Stimulated activated CD4-positive, alpha-beta T cell treated with anti-CD3 and anti-CD28 coated beads, Interleukin-12 subunit alpha, Interleukin-12 subunit beta, amount 100 ng/mL, for 48 hours (primary cell): ENCODE data around the gene WIPI1.
A peak's percentile ranks its signal among the peaks of the same experiment; 100 is the strongest.

ENCODE experiments used
- DNase-seq, 3 donors: peaks; one replicate each; pipeline ENCODE4 v3.0.0-alpha.2; 2020; ENCODE audit warnings: low read depth in 2 of 3, low spot score in 1 of 3

WIPI1 gene

GRCh38 chr17:68439656-68440290 is 17.5 kb downstream of the WIPI1 start:
- DNase-seq: no peak

- DNase-seq: peak in 1 of 3 donors; percentile 35
Measured at GRCh38 chr17:68437979-68438822, 19.1 kb downstream of the WIPI1 start.

GRCh38 chr17:68435876-68436842 is 21.1 kb downstream of the WIPI1 start:
- peak; percentile 72 to 92 (median 73) for DNase-seq

- DNase-seq: no peak
Measured at GRCh38 chr17:68435361-68435760, 21.9 kb downstream of the WIPI1 start.

- DNase-seq: no peak
Measured at GRCh38 chr17:68433911-68434508, 23.3 kb downstream of the WIPI1 start.

GRCh38 chr17:68433211-68433610 is 24.1 kb downstream of the WIPI1 start:
- DNase-seq: no peak

- DNase-seq: no peak
Measured at GRCh38 chr17:68432086-68432864, 25.0 kb downstream of the WIPI1 start.

- peak; percentile 18 to 29 (median 22) for DNase-seq
Measured at GRCh38 chr17:68431661-68432071, 25.6 kb downstream of the WIPI1 start.

GRCh38 chr17:68431045-68431608 is 26.2 kb downstream of the WIPI1 start:
- DNase-seq: no peak

GRCh38 chr17:68429881-68430280 is 27.4 kb downstream of the WIPI1 start:
- no peak for DNase-seq

- no peak for DNase-seq
Measured at GRCh38 chr17:68428498-68429172, 28.7 kb downstream of the WIPI1 start.

GRCh38 chr17:68427575-68427974 is 29.7 kb downstream of the WIPI1 start:
- no peak for DNase-seq

- no peak for DNase-seq
Measured at GRCh38 chr17:68425979-68426378, 31.3 kb downstream of the WIPI1 start.

GRCh38 chr17:68424861-68425260 is 32.4 kb downstream of the WIPI1 start:
- DNase-seq: no peak

GRCh38 chr17:68424203-68424602 is 33.1 kb downstream of the WIPI1 start:
- DNase-seq: no peak

- no peak for DNase-seq
Measured at GRCh38 chr17:68423251-68423650, 34.0 kb downstream of the WIPI1 start.

GRCh38 chr17:68422821-68423220 is 34.5 kb downstream of the WIPI1 start:
- DNase-seq: no peak

GRCh38 chr17:68421486-68421885 is 35.8 kb downstream of the WIPI1 start:
- no peak for DNase-seq

- DNase-seq: no peak
Measured at GRCh38 chr17:68420065-68420464, 37.2 kb downstream of the WIPI1 start.
